WTC11 (cell line): Measurements from ENCODE around the gene NPPA. TPM values are rescaled to one million over a fixed set of nuclear protein-coding genes. Genes with fewer than 3 reads are reported as not detected.

ENCODE experiments used
- ATAC-seq: fragments of 200-7000 bp; cut with Tn5 transposase; 2 replicates; pipeline ENCODE4 v1.10.0; 2021; ENCODE audit warnings: mild to moderate bottlenecking, moderate library complexity
- CTCF ChIA-PET: fragments of 300-600 bp; sonication (Branson Sonifier 250); formaldehyde crosslinking; loops from one replicate; lab custom pipeline; 2021; ENCODE audit warnings: antibody characterized with exemption; lab: Charles Lee
- POLR2A ChIA-PET: fragments of 350-600 bp; sonication (Branson Sonifier 250); formaldehyde crosslinking; loops from one replicate; lab custom pipeline; 2021; ENCODE audit warnings: antibody characterized with exemption; lab: Charles Lee
- DNase-seq: peaks from one replicate; pipeline ENCODE4 v3.0.0; 2021; ENCODE audit warnings: low spot score
- H3K27ac Mint-ChIP-seq: 2 replicates; pipeline ENCODE4 v1.8.0; 2021; ENCODE audit warnings: mixed read lengths
- H3K27me3 Mint-ChIP-seq: 2 replicates; pipeline ENCODE4 v1.8.0; 2021; ENCODE audit warnings: low read depth, mild to moderate bottlenecking, moderate library complexity, mixed read lengths
- H3K36me3 Mint-ChIP-seq: 2 replicates; pipeline ENCODE4 v1.8.0; 2021; ENCODE audit warnings: mixed read lengths
- H3K4me1 Mint-ChIP-seq: 2 replicates; pipeline ENCODE4 v1.8.0; 2022; ENCODE audit warnings: mixed read lengths
- H3K4me3 Mint-ChIP-seq: 2 replicates; pipeline ENCODE4 v1.8.0; 2021; ENCODE audit warnings: mild to moderate bottlenecking, moderate library complexity, mixed read lengths
- H3K9me3 Mint-ChIP-seq: 2 replicates; pipeline ENCODE4 v1.8.0; 2021; ENCODE audit warnings: mixed read lengths
- IRF2 ChIP-seq: sonication (generic); formaldehyde crosslinking; IDR thresholded peaks from 2 replicates; pipeline ENCODE4 v1.8.0; 2022; ENCODE audit warnings: low read depth, missing genetic modification reagents, borderline replicate concordance
- JUN ChIP-seq: sonication (generic); formaldehyde crosslinking; IDR thresholded peaks from 2 replicates; pipeline ENCODE4 v1.8.0; 2023; ENCODE audit warnings: mild to moderate bottlenecking, missing genetic modification reagents
- NFATC4 ChIP-seq: fragments of 250-450 bp; sonication (Bioruptor Pico); IDR thresholded peaks from 2 replicates; pipeline ENCODE4 v1.9.0; 2021; ENCODE audit warnings: mild to moderate bottlenecking
- NR1H2 ChIP-seq: sonication (generic); formaldehyde crosslinking; IDR thresholded peaks from 2 replicates; pipeline ENCODE4 v1.9.0; 2021; ENCODE audit warnings: mild to moderate bottlenecking, moderate library complexity, missing genetic modification reagents
- PRRX2 ChIP-seq: fragments of 250-450 bp; sonication (Bioruptor Pico); IDR thresholded peaks from 2 replicates; pipeline ENCODE4 v1.8.0; 2021; ENCODE audit warnings: mild to moderate bottlenecking
- SOX15 ChIP-seq: fragments of 250-450 bp; sonication (Bioruptor Pico); IDR thresholded peaks from 2 replicates; pipeline ENCODE4 v1.9.0; 2021; ENCODE audit warnings: mild to moderate bottlenecking
- SP1 ChIP-seq: sonication (generic); formaldehyde crosslinking; conservative IDR thresholded peaks from 2 replicates; pipeline ENCODE4 v1.8.1; 2022; ENCODE audit warnings: missing genetic modification reagents
- TEAD1 ChIP-seq: sonication (generic); formaldehyde crosslinking; IDR thresholded peaks from 2 replicates; pipeline ENCODE4 v1.8.0; 2022; ENCODE audit warnings: mild to moderate bottlenecking, missing genetic modification reagents
- ZNF219 ChIP-seq: sonication (generic); formaldehyde crosslinking; IDR thresholded peaks from 2 replicates; pipeline ENCODE4 v1.8.0; 2023; ENCODE audit warnings: missing genetic modification reagents, mild to moderate bottlenecking, borderline replicate concordance
- ZNF232 ChIP-seq: sonication (generic); formaldehyde crosslinking; IDR thresholded peaks from 2 replicates; pipeline ENCODE4 v1.8.0; 2022; ENCODE audit warnings: mild to moderate bottlenecking, missing genetic modification reagents
- ZNF416 ChIP-seq: fragments of 250-450 bp; sonication (Bioruptor Pico); IDR thresholded peaks from 2 replicates; pipeline ENCODE4 v1.9.0; 2021; ENCODE audit warnings: mild to moderate bottlenecking, inconsistent platforms
- total RNA-seq: library from RNA; stranded (reverse); gene quantifications from 3 replicates; pipeline ENCODE4 v1.2.3, GENCODE V29; 2021
- TF ChIP-seq, protein P1 (sequence below): fragments of 250-450 bp; sonication (Bioruptor Pico); IDR thresholded peaks from 2 replicates; pipeline ENCODE4 v1.9.0; 2021; ENCODE audit warnings: mild to moderate bottlenecking, borderline replicate concordance
- TF ChIP-seq, protein P2 (sequence below): sonication (generic); formaldehyde crosslinking; IDR thresholded peaks from 2 replicates; pipeline ENCODE4 v1.8.1; 2023; ENCODE audit warnings: mild to moderate bottlenecking, moderate library complexity, missing genetic modification reagents
- TF ChIP-seq, protein P3 (sequence below): sonication (generic); formaldehyde crosslinking; IDR thresholded peaks from 2 replicates; pipeline ENCODE4 v1.8.0; 2022; ENCODE audit warnings: mild to moderate bottlenecking, missing genetic modification reagents
- TF ChIP-seq, protein P4 (sequence below): sonication (generic); formaldehyde crosslinking; IDR thresholded peaks from 2 replicates; pipeline ENCODE4 v1.8.0; 2022; ENCODE audit warnings: mild to moderate bottlenecking, missing genetic modification reagents
- TF ChIP-seq, protein P5 (sequence below): sonication (generic); formaldehyde crosslinking; conservative IDR thresholded peaks from 2 replicates; pipeline ENCODE4 v1.8.1; 2023; ENCODE audit warnings: mild to moderate bottlenecking, low read depth, missing genetic modification reagents, moderate library complexity
- TF ChIP-seq, protein P6 (sequence below): fragments of 250-450 bp; sonication (Bioruptor Pico); IDR thresholded peaks from 2 replicates; pipeline ENCODE4 v1.9.0; 2021; ENCODE audit warnings: mild to moderate bottlenecking
- TF ChIP-seq, protein P7 (sequence below): sonication (generic); formaldehyde crosslinking; IDR thresholded peaks from 2 replicates; pipeline ENCODE4 v1.8.1; 2022; ENCODE audit warnings: mild to moderate bottlenecking, missing genetic modification reagents, moderate library complexity, borderline replicate concordance
- TF ChIP-seq, protein P8 (sequence below): fragments of 200-600 bp; IDR thresholded peaks from 2 replicates; pipeline ENCODE4 v1.8.0; 2022; ENCODE audit warnings: antibody characterized with exemption

Gene NPPA
- total RNA-seq, 1 experiment from 2014 or later, result not detected

DNA sequence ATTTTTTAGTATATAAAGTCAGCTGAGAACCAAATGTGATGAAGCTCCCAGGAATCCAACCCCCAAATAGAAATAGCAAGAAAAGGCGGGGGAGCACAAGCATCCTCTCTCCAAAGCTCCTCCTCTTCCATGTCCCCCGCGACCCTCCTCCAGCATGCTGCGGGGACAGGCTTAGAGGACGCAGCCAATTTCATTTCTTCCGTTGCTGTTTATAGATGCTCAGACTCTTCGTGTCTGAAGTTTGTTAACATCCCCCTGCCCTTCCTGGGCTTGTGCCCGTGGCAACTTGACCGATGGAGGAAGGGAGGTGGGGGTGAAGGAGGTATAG, 754 bp upstream of the NPPA start (continued):
- TF ChIP-seq, protein P1, sequence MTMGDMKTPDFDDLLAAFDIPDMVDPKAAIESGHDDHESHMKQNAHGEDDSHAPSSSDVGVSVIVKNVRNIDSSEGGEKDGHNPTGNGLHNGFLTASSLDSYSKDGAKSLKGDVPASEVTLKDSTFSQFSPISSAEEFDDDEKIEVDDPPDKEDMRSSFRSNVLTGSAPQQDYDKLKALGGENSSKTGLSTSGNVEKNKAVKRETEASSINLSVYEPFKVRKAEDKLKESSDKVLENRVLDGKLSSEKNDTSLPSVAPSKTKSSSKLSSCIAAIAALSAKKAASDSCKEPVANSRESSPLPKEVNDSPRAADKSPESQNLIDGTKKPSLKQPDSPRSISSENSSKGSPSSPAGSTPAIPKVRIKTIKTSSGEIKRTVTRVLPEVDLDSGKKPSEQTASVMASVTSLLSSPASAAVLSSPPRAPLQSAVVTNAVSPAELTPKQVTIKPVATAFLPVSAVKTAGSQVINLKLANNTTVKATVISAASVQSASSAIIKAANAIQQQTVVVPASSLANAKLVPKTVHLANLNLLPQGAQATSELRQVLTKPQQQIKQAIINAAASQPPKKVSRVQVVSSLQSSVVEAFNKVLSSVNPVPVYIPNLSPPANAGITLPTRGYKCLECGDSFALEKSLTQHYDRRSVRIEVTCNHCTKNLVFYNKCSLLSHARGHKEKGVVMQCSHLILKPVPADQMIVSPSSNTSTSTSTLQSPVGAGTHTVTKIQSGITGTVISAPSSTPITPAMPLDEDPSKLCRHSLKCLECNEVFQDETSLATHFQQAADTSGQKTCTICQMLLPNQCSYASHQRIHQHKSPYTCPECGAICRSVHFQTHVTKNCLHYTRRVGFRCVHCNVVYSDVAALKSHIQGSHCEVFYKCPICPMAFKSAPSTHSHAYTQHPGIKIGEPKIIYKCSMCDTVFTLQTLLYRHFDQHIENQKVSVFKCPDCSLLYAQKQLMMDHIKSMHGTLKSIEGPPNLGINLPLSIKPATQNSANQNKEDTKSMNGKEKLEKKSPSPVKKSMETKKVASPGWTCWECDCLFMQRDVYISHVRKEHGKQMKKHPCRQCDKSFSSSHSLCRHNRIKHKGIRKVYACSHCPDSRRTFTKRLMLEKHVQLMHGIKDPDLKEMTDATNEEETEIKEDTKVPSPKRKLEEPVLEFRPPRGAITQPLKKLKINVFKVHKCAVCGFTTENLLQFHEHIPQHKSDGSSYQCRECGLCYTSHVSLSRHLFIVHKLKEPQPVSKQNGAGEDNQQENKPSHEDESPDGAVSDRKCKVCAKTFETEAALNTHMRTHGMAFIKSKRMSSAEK (CRISPR knock-in tag), result no peak
- TF ChIP-seq JUN (CRISPR knock-in tag) (no peak), ZNF232 (CRISPR knock-in tag) (no peak), NFATC4 (CRISPR knock-in tag) (no peak), NR1H2 (CRISPR knock-in tag) (no peak), IRF2 (CRISPR knock-in tag) (no peak)
- TF ChIP-seq, protein P2, sequence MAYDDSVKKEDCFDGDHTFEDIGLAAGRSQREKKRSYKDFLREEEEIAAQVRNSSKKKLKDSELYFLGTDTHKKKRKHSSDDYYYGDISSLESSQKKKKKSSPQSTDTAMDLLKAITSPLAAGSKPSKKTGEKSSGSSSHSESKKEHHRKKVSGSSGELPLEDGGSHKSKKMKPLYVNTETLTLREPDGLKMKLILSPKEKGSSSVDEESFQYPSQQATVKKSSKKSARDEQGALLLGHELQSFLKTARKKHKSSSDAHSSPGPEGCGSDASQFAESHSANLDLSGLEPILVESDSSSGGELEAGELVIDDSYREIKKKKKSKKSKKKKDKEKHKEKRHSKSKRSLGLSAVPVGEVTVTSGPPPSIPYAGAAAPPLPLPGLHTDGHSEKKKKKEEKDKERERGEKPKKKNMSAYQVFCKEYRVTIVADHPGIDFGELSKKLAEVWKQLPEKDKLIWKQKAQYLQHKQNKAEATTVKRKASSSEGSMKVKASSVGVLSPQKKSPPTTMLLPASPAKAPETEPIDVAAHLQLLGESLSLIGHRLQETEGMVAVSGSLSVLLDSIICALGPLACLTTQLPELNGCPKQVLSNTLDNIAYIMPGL (CRISPR knock-in tag), result no peak

DNA sequence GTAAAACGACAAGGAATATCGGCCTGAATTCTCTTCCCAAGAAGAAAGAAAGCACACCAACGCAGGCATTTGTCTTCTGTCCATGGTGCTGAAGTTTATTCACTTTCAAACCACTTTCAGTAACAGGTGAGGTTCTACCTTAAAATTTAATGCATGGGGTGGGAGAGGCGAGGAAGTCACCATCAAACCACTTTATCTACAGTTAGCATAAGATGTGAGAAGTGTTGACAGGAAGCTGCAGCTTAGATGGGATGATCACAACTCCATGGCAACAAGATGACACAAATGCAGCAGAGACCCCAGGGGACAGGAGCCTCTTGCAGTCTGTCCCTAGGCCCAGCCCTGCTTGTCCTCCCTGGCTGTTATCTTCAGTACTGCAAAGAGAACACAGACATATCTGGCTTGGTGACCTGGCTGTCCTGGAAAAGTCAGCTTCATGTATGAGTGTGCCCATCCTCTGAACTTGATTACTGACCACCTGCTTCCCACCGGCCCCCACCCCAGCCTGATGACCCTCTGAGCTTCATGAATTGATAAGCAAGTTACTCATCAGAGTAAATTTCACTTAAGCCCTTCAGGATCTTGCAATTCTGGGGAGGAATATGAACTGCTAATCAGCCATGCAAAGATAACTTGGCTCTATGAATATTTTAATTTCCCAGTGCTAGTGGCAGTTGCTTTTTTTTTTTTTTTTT, 1.8 kb downstream of the NPPA start:
- Mint-ChIP-seq H3K27me3 (no peaks in the 10 kb centered on the region; the same call in 1 of the 2 replicates), H3K4me3 (no peak overlapping the region), H3K9me3 (no peaks in the 10 kb centered on the region), H3K27ac (no peak overlapping the region), H3K4me1 (no peaks in the 10 kb centered on the region), H3K36me3 (peaks cover 36% of the 10 kb centered on the region)
- DNase-seq, result no peak
- ChIA-PET CTCF (interaction anchor here (0.6 to 1.4 kb wide), 4 partner anchors 10 to 196 kb away, joined by 3 to 5 read pairs (median 3); no protein-coding TSS in a partner anchor), POLR2A (interaction anchor here (0.7 kb wide), 1 partner anchor 244 kb away, joined by 5 read pairs; no protein-coding TSS in a partner anchor)
- ATAC-seq, result 0 out of 2 replicates have a peak, but pooled peaks have one; percentile 20
- TF ChIP-seq NR1H2 (CRISPR knock-in tag) (no peak), PRRX2 (no peak), ZNF232 (CRISPR knock-in tag) (no peak), ZNF416 (CRISPR knock-in tag) (no peak), TEAD1 (CRISPR knock-in tag) (no peak), ZNF219 (CRISPR knock-in tag) (no peak), SOX15 (CRISPR knock-in tag) (no peak), SP1 (no peak)
- TF ChIP-seq, protein P3, sequence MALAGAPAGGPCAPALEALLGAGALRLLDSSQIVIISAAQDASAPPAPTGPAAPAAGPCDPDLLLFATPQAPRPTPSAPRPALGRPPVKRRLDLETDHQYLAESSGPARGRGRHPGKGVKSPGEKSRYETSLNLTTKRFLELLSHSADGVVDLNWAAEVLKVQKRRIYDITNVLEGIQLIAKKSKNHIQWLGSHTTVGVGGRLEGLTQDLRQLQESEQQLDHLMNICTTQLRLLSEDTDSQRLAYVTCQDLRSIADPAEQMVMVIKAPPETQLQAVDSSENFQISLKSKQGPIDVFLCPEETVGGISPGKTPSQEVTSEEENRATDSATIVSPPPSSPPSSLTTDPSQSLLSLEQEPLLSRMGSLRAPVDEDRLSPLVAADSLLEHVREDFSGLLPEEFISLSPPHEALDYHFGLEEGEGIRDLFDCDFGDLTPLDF (CRISPR knock-in tag), result no peak
- TF ChIP-seq, protein P2 (CRISPR knock-in tag), result no peak
- TF ChIP-seq, protein P4, sequence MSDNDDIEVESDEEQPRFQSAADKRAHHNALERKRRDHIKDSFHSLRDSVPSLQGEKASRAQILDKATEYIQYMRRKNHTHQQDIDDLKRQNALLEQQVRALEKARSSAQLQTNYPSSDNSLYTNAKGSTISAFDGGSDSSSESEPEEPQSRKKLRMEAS (CRISPR knock-in tag), result no peak
- TF ChIP-seq, protein P5, sequence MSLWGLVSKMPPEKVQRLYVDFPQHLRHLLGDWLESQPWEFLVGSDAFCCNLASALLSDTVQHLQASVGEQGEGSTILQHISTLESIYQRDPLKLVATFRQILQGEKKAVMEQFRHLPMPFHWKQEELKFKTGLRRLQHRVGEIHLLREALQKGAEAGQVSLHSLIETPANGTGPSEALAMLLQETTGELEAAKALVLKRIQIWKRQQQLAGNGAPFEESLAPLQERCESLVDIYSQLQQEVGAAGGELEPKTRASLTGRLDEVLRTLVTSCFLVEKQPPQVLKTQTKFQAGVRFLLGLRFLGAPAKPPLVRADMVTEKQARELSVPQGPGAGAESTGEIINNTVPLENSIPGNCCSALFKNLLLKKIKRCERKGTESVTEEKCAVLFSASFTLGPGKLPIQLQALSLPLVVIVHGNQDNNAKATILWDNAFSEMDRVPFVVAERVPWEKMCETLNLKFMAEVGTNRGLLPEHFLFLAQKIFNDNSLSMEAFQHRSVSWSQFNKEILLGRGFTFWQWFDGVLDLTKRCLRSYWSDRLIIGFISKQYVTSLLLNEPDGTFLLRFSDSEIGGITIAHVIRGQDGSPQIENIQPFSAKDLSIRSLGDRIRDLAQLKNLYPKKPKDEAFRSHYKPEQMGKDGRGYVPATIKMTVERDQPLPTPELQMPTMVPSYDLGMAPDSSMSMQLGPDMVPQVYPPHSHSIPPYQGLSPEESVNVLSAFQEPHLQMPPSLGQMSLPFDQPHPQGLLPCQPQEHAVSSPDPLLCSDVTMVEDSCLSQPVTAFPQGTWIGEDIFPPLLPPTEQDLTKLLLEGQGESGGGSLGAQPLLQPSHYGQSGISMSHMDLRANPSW (CRISPR knock-in tag), result no peak
- TF ChIP-seq, protein P6, sequence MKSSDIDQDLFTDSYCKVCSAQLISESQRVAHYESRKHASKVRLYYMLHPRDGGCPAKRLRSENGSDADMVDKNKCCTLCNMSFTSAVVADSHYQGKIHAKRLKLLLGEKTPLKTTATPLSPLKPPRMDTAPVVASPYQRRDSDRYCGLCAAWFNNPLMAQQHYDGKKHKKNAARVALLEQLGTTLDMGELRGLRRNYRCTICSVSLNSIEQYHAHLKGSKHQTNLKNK (CRISPR knock-in tag), result no peak
- TF ChIP-seq, protein P7, sequence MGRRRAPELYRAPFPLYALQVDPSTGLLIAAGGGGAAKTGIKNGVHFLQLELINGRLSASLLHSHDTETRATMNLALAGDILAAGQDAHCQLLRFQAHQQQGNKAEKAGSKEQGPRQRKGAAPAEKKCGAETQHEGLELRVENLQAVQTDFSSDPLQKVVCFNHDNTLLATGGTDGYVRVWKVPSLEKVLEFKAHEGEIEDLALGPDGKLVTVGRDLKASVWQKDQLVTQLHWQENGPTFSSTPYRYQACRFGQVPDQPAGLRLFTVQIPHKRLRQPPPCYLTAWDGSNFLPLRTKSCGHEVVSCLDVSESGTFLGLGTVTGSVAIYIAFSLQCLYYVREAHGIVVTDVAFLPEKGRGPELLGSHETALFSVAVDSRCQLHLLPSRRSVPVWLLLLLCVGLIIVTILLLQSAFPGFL (CRISPR knock-in tag), result no peak
- TF ChIP-seq, protein P8, sequence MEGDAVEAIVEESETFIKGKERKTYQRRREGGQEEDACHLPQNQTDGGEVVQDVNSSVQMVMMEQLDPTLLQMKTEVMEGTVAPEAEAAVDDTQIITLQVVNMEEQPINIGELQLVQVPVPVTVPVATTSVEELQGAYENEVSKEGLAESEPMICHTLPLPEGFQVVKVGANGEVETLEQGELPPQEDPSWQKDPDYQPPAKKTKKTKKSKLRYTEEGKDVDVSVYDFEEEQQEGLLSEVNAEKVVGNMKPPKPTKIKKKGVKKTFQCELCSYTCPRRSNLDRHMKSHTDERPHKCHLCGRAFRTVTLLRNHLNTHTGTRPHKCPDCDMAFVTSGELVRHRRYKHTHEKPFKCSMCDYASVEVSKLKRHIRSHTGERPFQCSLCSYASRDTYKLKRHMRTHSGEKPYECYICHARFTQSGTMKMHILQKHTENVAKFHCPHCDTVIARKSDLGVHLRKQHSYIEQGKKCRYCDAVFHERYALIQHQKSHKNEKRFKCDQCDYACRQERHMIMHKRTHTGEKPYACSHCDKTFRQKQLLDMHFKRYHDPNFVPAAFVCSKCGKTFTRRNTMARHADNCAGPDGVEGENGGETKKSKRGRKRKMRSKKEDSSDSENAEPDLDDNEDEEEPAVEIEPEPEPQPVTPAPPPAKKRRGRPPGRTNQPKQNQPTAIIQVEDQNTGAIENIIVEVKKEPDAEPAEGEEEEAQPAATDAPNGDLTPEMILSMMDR, result no peak
